ENCODE results near the gene PRDX3.

DNA sequence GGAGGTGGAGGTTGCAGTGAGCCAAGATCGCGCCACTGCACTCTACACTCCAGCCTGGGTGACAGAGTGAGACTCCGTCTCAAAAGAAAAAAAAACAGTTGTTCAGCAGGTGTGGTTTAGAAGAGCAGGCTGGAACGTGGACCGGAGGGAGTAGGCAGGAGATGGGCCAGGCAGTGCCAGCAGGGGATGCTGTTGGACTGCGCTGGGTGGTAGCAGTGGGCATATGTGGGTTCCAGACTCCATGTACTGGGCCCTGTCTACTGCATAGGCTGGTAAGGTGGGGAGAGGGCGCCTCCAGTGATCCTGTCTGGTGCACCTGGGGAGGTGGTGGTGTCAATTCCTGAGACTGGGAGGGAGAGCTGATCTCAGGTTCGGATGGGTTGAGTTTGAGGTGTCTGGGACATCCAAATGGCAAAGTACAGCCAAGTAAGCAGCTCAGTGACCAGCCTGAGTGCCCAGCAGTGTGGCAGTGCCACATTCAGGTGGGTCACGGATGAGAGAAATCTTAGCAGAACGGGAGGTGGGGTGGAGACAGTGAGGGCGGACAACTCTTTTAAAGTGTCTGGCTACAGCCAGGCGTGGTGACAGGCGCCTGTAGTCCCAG, 39.0 kb downstream of the PRDX3 start:
- TF ChIP-seq, protein P1, sequence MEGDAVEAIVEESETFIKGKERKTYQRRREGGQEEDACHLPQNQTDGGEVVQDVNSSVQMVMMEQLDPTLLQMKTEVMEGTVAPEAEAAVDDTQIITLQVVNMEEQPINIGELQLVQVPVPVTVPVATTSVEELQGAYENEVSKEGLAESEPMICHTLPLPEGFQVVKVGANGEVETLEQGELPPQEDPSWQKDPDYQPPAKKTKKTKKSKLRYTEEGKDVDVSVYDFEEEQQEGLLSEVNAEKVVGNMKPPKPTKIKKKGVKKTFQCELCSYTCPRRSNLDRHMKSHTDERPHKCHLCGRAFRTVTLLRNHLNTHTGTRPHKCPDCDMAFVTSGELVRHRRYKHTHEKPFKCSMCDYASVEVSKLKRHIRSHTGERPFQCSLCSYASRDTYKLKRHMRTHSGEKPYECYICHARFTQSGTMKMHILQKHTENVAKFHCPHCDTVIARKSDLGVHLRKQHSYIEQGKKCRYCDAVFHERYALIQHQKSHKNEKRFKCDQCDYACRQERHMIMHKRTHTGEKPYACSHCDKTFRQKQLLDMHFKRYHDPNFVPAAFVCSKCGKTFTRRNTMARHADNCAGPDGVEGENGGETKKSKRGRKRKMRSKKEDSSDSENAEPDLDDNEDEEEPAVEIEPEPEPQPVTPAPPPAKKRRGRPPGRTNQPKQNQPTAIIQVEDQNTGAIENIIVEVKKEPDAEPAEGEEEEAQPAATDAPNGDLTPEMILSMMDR (IDR thresholded peaks at IDR 0.05): peak; percentile 52
- no peak for TF ChIP-seq YY1 (IDR thresholded peaks at IDR 0.05; ENCODE audit: low read depth)
- TF ChIP-seq, protein P2, sequence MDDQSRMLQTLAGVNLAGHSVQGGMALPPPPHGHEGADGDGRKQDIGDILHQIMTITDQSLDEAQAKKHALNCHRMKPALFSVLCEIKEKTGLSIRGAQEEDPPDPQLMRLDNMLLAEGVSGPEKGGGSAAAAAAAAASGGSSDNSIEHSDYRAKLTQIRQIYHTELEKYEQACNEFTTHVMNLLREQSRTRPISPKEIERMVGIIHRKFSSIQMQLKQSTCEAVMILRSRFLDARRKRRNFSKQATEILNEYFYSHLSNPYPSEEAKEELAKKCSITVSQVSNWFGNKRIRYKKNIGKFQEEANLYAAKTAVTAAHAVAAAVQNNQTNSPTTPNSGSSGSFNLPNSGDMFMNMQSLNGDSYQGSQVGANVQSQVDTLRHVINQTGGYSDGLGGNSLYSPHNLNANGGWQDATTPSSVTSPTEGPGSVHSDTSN (IDR thresholded peaks at IDR 0.05): no peak
- TF ChIP-seq NRF1 (IDR thresholded peaks at IDR 0.05; ENCODE audit: low read depth, low read length): no peak
- TF ChIP-seq RFX5 (IDR thresholded peaks at IDR 0.05; ENCODE audit: low read length): no peak
- no peak for TF ChIP-seq GABPA (IDR thresholded peaks at IDR 0.05; ENCODE audit: low read depth)
- no peak for TF ChIP-seq FOSL2 (IDR thresholded peaks at IDR 0.05; ENCODE audit: borderline replicate concordance, low read depth)
- no peak for TF ChIP-seq POLR2AphosphoS5 (IDR thresholded peaks at IDR 0.05; ENCODE audit: low read depth, low read length)
- TF ChIP-seq RAD21 (IDR thresholded peaks at IDR 0.05; ENCODE audit: low read length): peak; percentile 72
- TF ChIP-seq RXRA (IDR thresholded peaks at IDR 0.05; ENCODE audit: borderline replicate concordance, low read depth): no peak
- TF ChIP-seq EZH2phosphoT487 (IDR thresholded peaks at IDR 0.05; ENCODE audit: borderline replicate concordance, low read depth): no peak
- TF ChIP-seq TAF1 (IDR thresholded peaks at IDR 0.05; ENCODE audit: borderline replicate concordance, low read depth, low read length): no peak
- no peak for TF ChIP-seq TCF12 (IDR thresholded peaks at IDR 0.05)
- TF ChIP-seq, protein P3, sequence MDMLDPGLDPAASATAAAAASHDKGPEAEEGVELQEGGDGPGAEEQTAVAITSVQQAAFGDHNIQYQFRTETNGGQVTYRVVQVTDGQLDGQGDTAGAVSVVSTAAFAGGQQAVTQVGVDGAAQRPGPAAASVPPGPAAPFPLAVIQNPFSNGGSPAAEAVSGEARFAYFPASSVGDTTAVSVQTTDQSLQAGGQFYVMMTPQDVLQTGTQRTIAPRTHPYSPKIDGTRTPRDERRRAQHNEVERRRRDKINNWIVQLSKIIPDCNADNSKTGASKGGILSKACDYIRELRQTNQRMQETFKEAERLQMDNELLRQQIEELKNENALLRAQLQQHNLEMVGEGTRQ (IDR thresholded peaks at IDR 0.05; ENCODE audit: borderline replicate concordance, low read depth, low read length): no peak

Measured in SK-N-SH (cell line).